CD4-positive, alpha-beta T cell treated with Interleukin-15 for 1 hour (primary cell): ENCODE results near the gene LAMA5.

Experiments
- DNase-seq: peaks from one replicate; pipeline ENCODE4 v3.0.0-alpha.2; 2020

LAMA5 gene

DNA sequence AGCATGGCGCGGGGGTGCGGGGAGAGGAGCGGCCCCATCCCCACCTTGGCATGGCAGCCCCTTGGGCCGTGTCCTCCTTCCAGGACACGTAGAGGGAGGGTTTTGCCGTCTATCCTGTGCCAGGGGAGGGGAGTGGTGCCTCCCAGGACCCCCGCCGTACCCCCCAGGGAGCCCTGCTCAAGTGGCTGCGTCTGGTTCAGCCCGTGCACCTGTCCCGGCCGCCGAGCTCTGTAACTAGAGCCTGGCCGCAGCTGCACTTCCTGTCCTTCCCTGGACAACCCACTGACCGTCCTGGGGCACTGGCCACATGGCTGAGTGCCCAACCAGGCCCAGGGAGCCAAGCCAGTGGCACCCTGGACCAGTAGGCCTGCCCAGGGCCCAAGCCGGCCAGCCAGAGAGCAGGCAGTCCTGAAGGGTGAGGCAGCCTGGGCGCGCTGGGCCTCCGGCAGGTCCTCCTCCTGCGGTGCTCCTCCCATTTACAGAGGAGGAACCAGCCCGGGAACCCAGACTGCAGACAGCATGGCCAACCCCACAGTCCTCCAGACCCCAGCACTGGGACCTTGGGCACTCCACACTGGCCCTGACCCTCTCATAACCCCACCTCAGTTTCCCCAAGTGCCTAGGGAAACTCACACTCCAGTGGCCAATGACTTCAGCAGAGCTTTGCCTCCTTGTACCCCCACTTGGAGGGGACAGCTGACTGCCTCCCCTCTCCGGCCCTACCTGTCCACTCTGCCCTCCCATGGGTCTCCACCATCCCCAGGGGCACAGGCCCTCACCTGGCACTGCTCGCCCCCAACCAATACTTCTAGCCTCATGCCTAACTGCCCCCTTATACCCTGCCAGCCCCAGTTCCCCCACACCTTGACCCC is 8.7 kb downstream of the LAMA5 start:
- DNase-seq: no peak

DNA sequence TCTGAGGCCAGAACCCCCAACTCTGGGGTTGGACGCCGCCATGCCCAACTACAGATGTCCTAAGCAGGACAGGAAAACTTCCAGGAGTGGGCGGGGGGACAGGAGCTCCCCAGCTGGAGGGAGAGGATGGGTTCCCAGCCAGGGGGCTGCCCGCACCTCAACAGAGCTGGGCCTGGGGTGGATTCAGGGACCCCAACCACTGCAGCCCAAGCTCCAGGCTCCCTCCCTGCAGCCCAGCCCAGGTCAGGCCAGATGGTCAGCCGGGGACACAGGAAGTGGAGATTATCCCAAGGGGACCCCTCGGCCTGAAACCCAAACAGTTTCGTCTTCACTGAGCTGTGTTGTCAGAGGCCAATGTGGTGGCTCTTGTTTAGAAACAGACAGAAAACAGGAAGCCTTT is 9.4 kb downstream of the LAMA5 start:
- no peak for DNase-seq

DNA sequence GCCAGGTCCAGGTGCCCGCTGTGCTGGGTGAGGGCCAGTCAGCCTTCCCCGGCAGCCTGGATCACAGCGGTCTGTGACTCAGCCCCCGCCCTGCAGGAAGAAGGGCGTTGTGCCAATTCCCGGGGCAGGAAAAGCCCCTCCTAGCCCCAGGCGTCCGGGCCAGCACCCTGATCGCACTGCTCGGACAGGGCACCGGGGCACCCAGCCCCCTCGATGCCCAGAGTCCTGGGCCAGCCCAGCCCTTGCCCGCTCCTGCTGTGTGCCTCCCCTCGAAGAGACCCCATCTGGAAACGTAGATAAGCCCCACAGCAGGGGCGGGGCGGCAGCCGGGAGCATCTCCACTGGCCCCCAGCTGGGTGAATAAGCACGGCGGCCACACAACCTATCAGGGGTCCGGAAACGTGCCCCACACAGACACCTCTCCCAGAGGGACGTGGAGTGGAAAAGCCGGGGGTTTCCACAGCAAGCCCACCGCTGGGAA is 9.9 kb downstream of the LAMA5 start:
- no peak for DNase-seq

DNA sequence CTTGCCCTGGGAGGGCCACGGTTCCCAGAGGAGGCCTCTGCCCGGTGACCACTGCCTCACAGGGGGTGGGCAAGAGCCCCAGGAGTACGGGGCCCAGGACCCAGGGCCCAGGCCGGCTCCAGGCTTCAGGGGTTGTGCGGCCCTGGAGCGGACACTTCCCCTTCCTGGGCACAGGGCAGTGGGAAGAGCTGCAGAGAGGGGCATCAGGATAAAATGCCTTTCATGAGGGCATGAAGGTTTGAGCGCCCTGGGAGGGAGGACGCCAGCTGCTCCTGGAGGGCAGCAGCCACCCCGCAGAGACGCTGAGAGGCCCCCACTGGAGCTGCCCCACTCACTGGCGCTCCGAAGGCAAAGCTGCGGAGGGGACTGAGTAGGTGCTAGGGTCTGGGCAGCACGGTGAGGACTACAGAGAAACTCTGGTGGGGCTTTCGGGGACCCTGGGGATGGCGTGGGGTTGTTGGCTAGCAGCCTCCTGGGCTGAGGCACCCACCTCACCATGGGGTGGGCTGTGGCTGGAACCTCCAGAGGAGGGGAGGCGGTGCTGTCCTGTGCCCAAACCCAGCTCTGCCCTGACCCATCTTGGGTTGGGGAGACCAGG is 10.4 kb downstream of the LAMA5 start:
- no peak for DNase-seq

DNA sequence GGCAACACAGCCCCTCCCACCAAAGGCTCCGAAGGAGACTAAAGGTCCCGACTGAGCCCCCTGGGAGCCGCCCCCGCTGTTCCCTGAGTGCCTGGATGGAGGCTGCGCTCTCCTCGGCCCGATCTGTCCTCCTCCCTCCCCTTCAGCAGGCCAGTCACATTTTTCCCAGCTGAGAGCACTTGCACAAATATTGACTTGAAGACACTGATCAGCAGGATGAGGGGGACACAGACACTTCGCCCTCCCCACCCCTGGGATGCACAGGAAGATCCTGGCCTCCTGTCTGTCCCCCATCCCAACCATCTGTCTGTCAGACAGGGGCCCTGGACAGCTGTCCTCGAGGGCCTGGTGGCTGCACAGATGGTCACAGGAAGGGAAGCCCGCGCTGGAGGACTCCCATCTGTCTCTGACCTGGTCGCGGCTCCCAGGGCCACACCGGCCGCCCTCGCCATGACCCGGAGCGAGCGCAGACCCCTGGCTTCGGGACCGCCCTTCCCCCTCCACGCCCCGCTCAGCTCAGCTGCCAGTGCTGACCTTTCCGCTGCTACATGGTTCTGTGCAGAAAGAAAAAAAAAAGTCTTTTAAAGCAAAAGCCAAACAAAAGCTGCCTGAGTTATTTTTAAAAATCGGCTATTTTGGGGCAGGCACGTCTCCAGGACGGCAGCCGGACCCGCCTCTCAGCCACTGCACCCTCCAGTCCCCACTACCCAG is 11.1 kb downstream of the LAMA5 start:
- no peak for DNase-seq

DNA sequence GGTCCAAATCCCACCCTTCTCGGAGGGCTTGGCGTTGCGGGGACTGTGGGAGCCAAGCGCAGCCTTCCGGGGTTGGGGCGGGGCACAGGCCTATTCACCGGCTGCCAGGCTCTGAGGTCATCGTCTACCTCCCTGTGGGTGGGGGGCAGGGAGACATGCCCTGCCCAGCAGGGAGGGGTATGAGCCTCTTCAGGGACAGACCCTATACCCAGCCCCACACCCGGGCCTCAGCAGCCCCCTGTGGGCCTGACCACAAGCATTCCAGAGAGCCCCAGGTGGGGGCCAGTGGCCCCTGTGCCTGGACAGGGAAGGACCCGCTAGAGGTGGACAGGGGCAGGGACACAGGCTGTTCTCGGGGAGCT is 11.6 kb downstream of the LAMA5 start:
- no peak for DNase-seq

DNA sequence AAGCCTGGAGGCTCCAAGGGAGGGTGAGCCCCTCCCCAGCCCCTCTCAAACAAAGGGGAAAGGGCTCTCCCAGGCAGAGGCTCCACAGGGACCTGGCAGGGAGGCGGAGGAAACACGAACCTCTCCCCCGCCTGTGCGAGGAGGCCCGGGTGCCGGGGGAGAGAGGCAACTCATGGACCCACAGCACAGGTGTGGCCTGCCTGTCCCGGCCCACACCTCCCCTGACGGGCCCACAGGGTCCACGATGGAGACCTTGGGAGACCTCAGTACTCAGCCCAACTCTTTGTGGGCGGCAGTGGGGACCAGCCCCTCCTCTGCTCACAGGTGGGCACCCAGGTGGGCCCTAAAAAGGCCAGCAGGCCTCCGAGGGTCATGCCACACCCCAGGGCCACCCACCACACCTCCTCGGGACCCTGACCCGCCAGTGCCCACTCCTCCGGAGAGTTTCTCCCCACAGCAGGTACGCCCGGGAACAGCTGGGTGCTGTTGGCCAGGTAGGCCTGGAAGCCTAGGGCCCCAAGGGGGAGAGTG is 12.2 kb downstream of the LAMA5 start:
- DNase-seq: no peak

DNA sequence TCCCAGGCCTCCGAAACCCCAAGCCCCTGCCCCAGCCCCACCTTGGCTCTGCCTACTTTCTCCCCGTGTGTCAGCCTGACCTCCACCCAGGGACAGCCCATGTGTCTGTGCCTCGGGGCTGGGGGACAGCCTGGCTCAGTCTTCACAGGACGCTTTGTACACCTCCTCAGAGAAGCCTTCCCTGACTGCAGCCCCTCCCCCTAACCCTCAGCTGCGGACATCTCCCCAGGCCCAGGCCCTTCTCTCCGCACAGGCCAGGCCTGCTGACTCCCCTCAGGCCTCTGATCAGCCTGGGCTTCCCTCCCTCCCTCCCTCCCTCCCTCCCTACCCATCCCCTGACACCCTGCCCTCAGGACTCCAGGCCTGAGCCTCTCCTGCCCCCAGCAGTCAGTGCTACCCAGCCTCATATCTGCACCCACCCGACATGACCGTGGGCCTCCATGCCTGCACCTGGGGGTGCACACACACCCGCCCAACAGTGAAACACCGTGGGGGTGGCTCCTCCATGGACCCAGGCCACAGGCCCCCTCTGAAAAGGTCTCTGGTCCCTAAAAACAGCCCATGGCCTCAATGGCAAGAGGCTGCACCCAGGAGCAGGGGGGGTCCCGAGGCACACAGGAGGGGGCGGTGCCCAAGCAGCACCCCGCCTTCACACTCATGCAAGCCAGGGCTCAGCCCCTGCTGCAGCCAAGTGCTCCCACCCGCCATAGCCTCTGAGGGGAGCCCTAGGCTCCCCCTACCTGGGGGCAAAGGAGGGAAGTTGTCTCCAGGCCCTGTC is 12.9 kb downstream of the LAMA5 start:
- no peak for DNase-seq

DNA sequence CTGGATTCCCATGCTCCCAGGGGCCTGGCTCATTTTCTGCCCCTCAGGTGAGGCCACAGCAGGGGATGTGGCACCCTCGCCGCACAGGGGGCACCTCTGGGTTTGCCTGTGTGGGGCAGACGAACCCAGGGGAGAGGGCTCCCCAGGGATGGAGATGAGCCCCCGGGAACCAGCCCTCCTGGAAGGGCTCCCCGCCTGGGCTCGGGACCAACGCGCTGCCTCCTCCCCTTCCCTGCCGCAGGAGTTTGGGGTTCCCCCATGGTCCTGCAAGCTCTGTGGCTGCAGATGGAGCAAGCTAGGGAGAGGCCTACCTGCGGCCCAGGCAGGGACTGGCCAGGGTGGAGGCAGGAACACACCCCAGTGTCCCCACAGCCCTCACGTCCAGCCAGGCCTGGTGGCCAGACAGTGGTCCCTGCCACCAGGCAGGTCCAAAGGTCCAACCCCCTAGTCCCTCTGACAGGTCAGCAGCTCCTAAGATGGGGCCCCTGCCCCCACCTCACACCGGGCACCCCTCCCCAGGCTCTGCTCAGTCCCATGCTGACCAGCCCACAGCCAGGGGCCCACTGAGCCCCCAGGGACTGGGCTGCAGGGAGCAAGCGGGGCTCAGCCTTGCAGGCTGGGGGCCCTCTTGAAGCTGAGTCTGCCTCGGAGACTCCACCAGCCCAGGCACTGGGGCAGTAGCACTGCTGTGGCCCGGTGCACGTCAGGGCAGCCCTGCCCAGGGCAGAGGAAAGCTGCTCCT is 13.7 kb downstream of the LAMA5 start:
- DNase-seq: no peak

DNA sequence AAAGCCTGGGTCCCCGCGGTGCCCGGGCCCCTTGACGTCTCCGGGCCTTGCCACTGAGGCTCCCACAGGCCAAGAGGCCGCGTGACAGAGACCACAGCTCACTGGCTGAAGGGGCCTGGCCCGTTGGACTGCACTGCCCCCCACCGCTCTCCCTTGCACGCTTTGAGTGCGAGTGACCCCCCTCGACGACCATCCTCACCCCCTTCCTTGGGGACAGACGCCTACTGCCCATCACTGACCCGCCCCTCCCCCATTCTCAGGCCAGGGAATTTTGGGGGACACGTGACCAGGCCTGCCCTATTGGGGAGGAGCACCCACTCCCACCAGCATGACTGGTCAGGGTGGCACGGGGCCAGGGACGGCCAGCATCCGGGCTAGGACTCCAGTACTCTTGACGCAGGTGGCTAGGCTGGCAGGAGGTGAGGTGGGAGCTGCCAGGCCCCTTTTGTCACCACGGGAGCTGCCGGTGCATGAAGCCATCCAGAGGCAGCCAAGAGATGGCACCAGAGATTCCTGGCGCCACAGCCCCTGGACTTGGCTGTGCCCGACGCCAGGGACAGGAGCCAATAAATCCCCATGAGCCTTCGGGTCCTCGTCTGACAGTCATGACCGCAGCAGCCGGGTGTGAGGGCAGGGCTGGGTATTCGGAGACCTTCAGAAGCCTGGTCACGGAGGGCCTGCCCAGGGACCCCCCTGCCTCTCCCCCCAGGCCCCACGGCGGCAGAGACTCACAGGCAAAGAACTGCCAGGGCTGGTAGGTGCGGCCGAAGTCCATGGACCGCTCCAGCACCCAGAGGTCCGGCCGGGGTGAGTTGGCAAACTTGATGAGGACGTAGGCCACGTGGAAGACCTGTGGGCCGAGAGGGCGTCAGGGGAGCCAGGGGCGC is 14.5 kb downstream of the LAMA5 start:
- DNase-seq: no peak

DNA sequence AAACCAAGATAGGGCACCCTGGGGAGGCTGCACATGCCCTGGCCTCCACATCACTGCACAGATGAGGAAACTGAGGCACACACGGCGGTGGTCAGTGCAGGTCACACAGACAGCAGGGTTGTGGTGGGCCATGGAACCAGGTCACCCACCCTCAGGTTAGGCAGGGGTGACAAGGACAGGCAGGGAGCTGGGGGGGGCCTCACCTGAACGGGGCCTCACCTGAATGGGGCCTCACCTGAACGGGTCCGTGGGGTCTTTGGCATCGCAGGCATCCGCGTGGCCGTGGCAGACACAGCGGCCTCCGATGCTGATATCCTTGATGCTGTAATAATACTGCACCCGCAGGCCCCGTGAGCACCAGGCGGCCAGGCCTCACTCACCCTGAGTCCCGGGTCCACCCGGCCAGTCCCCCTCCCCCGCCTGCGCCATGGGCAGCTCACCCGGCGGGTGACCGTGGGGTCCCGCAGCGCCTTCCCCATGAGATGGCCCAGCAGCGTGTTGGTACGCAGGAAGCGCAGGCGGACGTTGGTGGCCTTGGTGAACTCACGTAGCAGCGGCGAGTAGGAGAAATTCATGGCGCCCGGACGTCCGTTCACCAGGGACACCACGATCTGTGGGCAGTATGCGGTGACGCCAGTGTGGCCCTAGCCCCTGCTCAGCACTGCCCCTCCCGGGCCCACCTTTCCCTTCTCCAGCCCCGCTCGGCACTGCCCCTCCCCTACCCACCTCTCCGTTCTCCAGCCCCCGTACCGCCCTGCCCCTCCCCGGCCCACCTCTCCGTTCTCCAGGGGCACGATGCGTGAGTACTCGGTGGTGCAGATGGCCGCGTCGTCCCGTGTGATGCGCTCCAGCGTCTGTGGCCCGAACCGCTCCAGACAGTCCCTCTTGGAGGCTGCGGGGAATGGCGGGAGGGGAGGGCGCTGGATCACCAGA is 15.4 kb downstream of the LAMA5 start:
- no peak for DNase-seq

DNA sequence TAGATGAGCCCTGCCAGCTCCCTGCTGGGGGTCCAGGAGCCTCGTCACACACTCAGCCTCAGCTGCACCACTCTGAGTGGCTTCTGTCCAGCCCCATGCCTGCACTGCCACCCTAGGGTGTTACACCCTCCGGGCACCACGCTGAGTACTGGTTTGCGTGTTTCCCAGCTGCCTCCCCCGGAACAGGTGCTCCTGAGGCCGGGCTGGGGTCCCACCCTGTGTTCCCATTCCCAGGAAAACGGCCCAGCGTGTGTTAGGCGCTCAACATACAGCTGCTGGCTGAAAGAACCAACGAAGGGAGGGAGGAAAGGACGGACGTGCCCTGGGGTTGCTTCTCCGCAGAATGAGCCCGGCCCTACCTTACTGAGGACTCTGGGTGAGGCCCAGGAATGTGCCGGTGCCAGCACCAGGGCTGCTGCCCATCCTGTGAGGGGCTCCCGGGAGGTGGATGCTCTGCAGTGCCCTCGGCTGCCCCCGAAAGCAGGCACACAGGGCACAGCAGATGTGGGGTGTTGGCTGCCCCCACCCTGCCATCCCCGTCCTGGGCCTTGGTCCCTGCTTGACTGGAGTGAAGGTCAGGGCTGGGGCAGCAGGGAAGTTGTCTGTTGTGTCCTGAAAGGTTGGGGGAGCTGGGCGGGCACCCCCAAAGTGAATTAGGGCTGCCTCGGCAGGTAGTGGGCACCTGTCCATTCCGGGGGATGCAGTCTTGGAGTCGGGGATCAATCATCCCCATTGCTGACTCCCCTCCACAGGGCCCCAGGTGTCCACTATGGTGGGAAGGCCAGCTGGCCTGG is 16.3 kb downstream of the LAMA5 start:
- no peak for DNase-seq

DNA sequence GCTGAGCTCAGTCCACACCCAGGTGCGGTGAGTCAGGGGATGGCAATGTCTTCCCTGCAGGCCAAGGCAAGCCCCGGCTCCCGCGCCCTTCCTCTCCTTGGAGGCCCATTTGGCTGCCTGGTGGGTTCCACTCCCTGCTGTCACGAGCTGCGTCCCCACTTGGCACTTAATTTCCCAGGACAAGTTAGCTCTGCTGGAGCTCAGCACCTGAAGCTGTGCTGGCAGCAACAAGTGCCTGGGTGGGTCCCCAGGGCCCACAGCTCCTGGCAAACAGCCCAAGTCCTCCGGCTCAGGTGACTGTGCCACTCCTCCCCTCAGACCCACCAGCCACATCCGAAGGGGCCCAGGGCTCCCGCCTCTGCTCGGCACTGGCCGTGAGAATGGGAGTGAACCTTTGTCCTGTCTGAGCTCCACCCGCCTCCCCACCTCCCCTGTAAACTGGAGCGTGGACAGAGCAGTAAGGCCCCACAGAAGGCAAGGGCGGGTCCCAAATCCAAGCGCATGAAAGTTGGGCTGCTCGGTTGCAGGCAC is 16.9 kb downstream of the LAMA5 start:
- DNase-seq: no peak

DNA sequence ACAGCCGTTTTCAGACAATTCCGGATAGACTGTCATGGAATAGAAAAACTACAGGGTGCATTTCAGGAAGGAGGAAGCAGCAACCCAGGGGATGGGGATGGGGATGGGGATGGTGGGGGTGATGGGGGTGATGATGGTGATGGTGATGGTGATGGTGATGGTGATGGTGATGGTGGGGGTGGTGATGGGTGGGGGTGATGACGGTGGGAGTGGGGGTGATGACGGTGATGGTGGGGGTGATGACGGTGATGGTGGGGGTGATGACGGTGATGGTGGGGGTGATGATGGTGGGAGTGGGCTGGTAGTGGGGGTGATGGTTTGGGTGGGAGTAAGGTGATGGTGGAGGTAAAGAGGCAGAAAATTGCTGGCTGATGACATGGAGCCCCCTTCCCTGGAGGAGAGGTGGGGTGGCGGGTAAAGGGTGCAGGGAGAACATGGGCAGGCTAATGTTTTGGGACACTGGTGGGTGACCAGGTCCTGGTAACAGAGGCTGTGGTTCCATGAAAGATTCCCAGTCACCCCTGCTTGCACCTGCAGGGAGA is 17.5 kb downstream of the LAMA5 start:
- no peak for DNase-seq

DNA sequence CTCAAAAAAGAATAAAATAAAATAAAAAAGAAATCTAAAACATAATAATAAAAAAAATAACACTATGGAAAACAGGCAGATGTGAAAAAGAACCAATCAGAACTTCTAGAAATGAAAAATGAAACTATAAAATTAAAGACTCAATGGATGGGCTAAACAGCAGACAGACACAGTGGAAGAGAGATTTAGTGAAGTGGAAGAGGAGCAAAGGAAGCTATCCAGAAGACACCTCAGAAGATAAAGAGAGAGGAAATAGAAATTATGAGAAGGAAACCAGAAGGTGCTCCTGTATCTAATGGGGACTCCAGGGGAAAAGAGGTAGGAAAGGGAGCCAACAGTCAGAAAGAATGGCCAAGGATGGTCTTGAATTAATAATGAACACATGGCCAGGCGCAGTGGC is 18.5 kb downstream of the LAMA5 start:
- no peak for DNase-seq

DNA sequence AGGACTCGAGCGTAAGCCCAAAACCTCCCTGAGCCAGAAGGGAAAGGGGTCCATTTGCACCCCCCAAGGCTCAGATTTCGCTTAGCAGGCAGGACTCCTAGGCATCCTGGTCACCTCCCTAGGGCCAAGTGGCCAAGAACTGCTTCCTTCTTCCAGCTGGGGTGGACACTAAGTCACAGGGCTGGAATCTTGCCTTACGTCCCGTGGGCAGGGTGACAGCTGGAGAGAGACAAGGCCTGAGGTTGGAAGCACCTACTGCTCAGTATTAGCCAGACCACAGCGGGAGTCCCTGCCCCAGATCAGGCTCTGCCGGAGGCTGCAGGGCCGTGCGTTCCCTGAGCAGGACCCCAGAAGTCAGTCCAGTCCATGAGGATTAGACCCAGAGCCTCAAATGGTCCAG is 19.7 kb downstream of the LAMA5 start:
- DNase-seq: no peak

DNA sequence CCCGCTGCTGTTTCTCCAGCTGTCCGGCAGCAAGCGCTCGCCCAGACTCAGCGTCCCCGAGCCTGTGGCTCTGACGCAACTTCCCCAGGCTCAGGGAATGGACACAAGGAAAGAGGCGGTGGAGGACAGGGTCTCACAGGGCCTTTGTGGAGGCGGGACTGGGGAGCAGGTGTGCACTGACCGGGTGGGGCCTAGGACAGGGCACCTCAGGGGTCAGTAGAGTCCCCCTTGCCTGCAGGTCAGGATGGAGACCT is 20.0 kb downstream of the LAMA5 start:
- DNase-seq: no peak

DNA sequence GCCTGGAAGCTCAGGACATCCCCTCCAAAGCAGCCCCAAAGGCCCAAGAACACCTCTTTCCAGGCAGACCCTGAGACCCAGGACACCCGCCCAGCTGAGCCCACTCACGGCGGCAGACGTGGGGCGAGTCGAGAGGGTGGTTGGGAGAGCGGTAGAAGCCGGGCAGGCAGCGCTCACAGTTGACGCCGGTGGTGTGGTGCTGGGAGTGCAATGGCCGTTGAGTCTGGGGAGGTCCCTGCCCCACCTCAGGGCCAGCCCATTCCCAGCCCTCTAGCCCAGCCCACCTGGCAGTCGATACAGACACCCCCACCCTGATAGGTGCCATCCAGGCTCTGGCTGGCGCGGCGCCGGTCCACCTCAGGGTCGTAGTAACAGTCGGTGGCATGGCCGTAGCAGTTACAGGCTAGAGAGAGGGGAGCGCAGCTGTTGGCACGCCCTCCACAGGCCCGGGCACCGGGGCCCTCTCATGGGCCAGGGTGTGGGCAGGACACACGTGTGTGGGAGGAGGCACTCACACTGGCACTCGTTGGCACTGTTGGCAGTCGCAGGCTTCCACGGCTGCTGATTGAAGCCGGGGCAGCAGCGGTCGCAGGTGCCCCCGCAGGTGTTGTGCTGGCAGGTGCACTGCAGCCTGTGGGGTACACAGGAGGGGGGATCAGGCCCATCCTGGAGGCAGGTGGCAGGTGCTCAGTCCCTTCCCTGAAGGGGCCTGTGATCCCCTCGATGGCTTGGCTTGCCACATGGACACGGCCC is 20.5 kb downstream of the LAMA5 start:
- no peak for DNase-seq
